H1 (cell line): ENCODE data around the gene MCC. TPM values are rescaled to one million over a fixed set of nuclear protein-coding genes. Genes with fewer than 3 reads are reported as not detected.

Source experiments
- CTCF ChIA-PET: fragments of 300-600 bp; sonication (Branson Sonifier 250); formaldehyde crosslinking; loops from one replicate; lab custom pipeline; 2021; ENCODE audit not compliant: partially characterized antibody; lab: Charles Lee
- POLR2A ChIA-PET: fragments of 300-600 bp; sonication (Branson Sonifier 250); formaldehyde crosslinking; loops from one replicate; lab custom pipeline; 2021; ENCODE audit warnings: inconsistent platforms; ENCODE audit not compliant: partially characterized antibody; lab: Charles Lee
- DNase-seq, 2 experiments: peaks; one replicate each; pipeline versions ENCODE4 v3.0.0 to v3.0.0-alpha.2; 2010 to 2022; ENCODE audit warnings: low spot score in 2 of 2, low read depth in 1 of 2, mixed read lengths in 1 of 2
- FAIRE-seq: peaks from 2 replicates; lab custom pipeline; 2011; peaks lifted over from hg19 to GRCh38; lab: Jason Lieb, UNC
- H2AFZ ChIP-seq: 2 replicates; pipeline ENCODE4 v1.8.1; 2012; ENCODE audit warnings: low read length, inconsistent platforms
- H2AK5ac ChIP-seq: 2 replicates; pipeline ENCODE4 v1.6.1; 2013; ENCODE audit warnings: low read depth, low read length
- H2BK120ac ChIP-seq: replicated peaks from 2 replicates; pipeline ENCODE3; 2013; ENCODE audit warnings: low read depth, low read length, inconsistent platforms
- H2BK12ac ChIP-seq: 2 replicates; pipeline ENCODE4 v1.6.1; 2013; ENCODE audit warnings: low read depth, low read length
- H2BK15ac ChIP-seq: 2 replicates; pipeline ENCODE4 v1.6.1; 2013; ENCODE audit warnings: low read length
- H2BK20ac ChIP-seq: 2 replicates; pipeline ENCODE4 v1.6.1; 2013; ENCODE audit warnings: low read length
- H2BK5ac ChIP-seq: 2 replicates; pipeline ENCODE4 v1.6.1; 2013; ENCODE audit warnings: low read depth, low read length
- H3K14ac ChIP-seq: 2 replicates; pipeline ENCODE4 v1.6.1; 2013; ENCODE audit warnings: inconsistent platforms; ENCODE audit not compliant: insufficient read length
- H3K18ac ChIP-seq: 2 replicates; pipeline ENCODE4 v1.6.1; 2013; ENCODE audit warnings: low read length; ENCODE audit errors: extremely low read depth
- H3K23ac ChIP-seq: 2 replicates; pipeline ENCODE4 v1.6.1; 2013; ENCODE audit warnings: inconsistent platforms; ENCODE audit not compliant: insufficient read length
- H3K23me2 ChIP-seq: 2 replicates; pipeline ENCODE4 v1.6.1; 2013; ENCODE audit warnings: low read depth, low read length
- H3K27ac ChIP-seq: 2 replicates; pipeline ENCODE4 v1.6.1; 2011; ENCODE audit warnings: low read depth, low read length, inconsistent platforms
- H3K27me3 ChIP-seq, 4 experiments: replicated peaks in 1 of 4; 1 replicate in 1 of 4; 2 replicates in 3 of 4; pipeline versions ENCODE4 v1.6.1 to v1.8.1; 2011 to 2013; ENCODE audit warnings: low read length in 3 of 4, mild to moderate bottlenecking in 3 of 4, inconsistent platforms in 2 of 4, mixed read lengths in 2 of 4, moderate library complexity in 1 of 4; ENCODE audit not compliant: control insufficient read depth in 3 of 4, insufficient read depth in 3 of 4; ENCODE audit errors: extremely low read depth in 1 of 4
- H3K36me3 ChIP-seq, 4 experiments: 2 replicates each; pipeline versions ENCODE4 v1.6.1 to v1.8.1; 2011 to 2013; ENCODE audit warnings: mild to moderate bottlenecking in 4 of 4, low read length in 3 of 4, moderate library complexity in 2 of 4, control low read depth in 1 of 4, inconsistent platforms in 1 of 4; ENCODE audit not compliant: insufficient read depth in 4 of 4, control insufficient read depth in 2 of 4
- H3K4ac ChIP-seq: replicated peaks from 2 replicates; pipeline ENCODE3; 2013; ENCODE audit warnings: low read length, low read depth, mixed read lengths, inconsistent platforms; ENCODE audit not compliant: insufficient read length
- H3K4me1 ChIP-seq, 4 experiments: replicated peaks in 1 of 4; 1 replicate in 1 of 4; 2 replicates in 3 of 4; pipeline versions ENCODE4 v1.6.1 to v1.8.1; 2011 to 2013; ENCODE audit warnings: low read length in 3 of 4, inconsistent platforms in 2 of 4, mixed read lengths in 1 of 4; ENCODE audit not compliant: insufficient read depth in 4 of 4, control insufficient read depth in 3 of 4
- H3K4me2 ChIP-seq, 2 experiments: 2 replicates each; pipeline versions ENCODE4 v1.6.1 to v1.8.1; 2011 to 2013; ENCODE audit warnings: low read depth in 2 of 2, low read length in 2 of 2, control low read depth in 1 of 2, inconsistent platforms in 1 of 2, mild to moderate bottlenecking in 1 of 2; ENCODE audit not compliant: insufficient read depth in 1 of 2
- H3K4me3 ChIP-seq, 4 experiments: fragments of 200-600, 300-600 bp in 1 of 4; sonication (generic), shearing (Covaris generic), sonication (Bioruptor Twin) in 1 of 4; 2 replicates each; pipeline versions ENCODE4 v1.5.1 to v1.8.1; 2011 to 2016; ENCODE audit warnings: low read length in 4 of 4, low read depth in 3 of 4, control low read depth in 2 of 4, inconsistent platforms in 2 of 4, mild to moderate bottlenecking in 2 of 4, mixed read lengths in 1 of 4, moderate library complexity in 1 of 4; ENCODE audit not compliant: insufficient read depth in 2 of 4; ENCODE audit errors: extremely low read depth in 1 of 4
- H3K56ac ChIP-seq: replicated peaks from 2 replicates; pipeline ENCODE3; 2013; ENCODE audit warnings: low read depth, mild to moderate bottlenecking, mixed read lengths, low read length, inconsistent platforms; ENCODE audit not compliant: insufficient read length
- H3K79me1 ChIP-seq: 2 replicates; pipeline ENCODE4 v1.6.1; 2013; ENCODE audit warnings: low read depth, low read length, control low read depth
- H3K79me2 ChIP-seq, 2 experiments: 2 replicates each; pipeline versions ENCODE4 v1.6.1 to v1.8.1; 2012 to 2013; ENCODE audit warnings: low read length in 2 of 2, mild to moderate bottlenecking in 2 of 2, inconsistent platforms in 1 of 2; ENCODE audit not compliant: insufficient read depth in 2 of 2, control insufficient read depth in 1 of 2
- H3K9ac ChIP-seq, 4 experiments: replicated peaks in 1 of 4; 1 replicate in 1 of 4; 2 replicates in 3 of 4; pipeline versions ENCODE4 v1.6.1 to v1.8.1; 2011 to 2013; ENCODE audit warnings: low read depth in 3 of 4, low read length in 3 of 4, control low read depth in 2 of 4, mild to moderate bottlenecking in 2 of 4, moderate library complexity in 2 of 4, inconsistent platforms in 1 of 4; ENCODE audit errors: extremely low read depth in 1 of 4
- H3K9me3 ChIP-seq, 2 experiments: 2 replicates each; pipeline versions ENCODE4 v1.6.1 to v1.8.1; 2012 to 2013; ENCODE audit warnings: mild to moderate bottlenecking in 2 of 2, moderate library complexity in 2 of 2, control low read depth in 1 of 2, inconsistent platforms in 1 of 2, low read depth in 1 of 2, low read length in 1 of 2, mixed read lengths in 1 of 2; ENCODE audit not compliant: insufficient read depth in 2 of 2
- H4K20me1 ChIP-seq, 2 experiments: replicated peaks in 1 of 2; 2 replicates each; pipeline versions ENCODE3 to v1.8.1; 2011 to 2013; ENCODE audit warnings: inconsistent platforms in 2 of 2, low read length in 2 of 2, mild to moderate bottlenecking in 1 of 2; ENCODE audit not compliant: insufficient read depth in 2 of 2, control insufficient read depth in 1 of 2
- H4K5ac ChIP-seq: 2 replicates; pipeline ENCODE4 v1.6.1; 2013; ENCODE audit warnings: low read length, low read depth, mixed read lengths, inconsistent platforms; ENCODE audit not compliant: insufficient read length
- H4K8ac ChIP-seq: 2 replicates; pipeline ENCODE4 v1.8.0; 2013; ENCODE audit warnings: mild to moderate bottlenecking, moderate library complexity, low read length, inconsistent platforms; ENCODE audit not compliant: insufficient read depth; ENCODE audit errors: extremely low read depth
- H4K91ac ChIP-seq: replicated peaks from 2 replicates; pipeline ENCODE3; 2013; ENCODE audit warnings: low read length, mixed read lengths, inconsistent platforms; ENCODE audit not compliant: insufficient read length
- CBX5 ChIP-seq: fragments of 300-800, 300-1000 bp; sonication (generic); IDR thresholded peaks from 2 replicates; pipeline ENCODE4 v1.7.1; 2016; ENCODE audit warnings: antibody characterized with exemption, low read length, low read depth
- HDAC2 ChIP-seq, 2 experiments: fragments of 300-600 bp in 1 of 2; sonication (generic) in 1 of 2; IDR thresholded peaks; 2 replicates each; pipeline ENCODE4 v1.6.1; 2011 to 2012; ENCODE audit warnings: low read depth in 2 of 2, low read length in 2 of 2, mild to moderate bottlenecking in 2 of 2, moderate library complexity in 2 of 2, borderline replicate concordance in 1 of 2, inconsistent platforms in 1 of 2
- JUN ChIP-seq: IDR thresholded peaks from 2 replicates; pipeline ENCODE4 v1.6.1; 2011; ENCODE audit warnings: low read depth, mild to moderate bottlenecking, improper control_type of control experiment, low read length
- KDM1A ChIP-seq: fragments of 200-600, 300-600 bp; sonication (generic); IDR thresholded peaks from 2 replicates; pipeline ENCODE4 v1.7.1; 2016; ENCODE audit warnings: mild to moderate bottlenecking, low read length, borderline replicate concordance
- POU5F1 ChIP-seq: IDR thresholded peaks from 2 replicates; pipeline ENCODE4 v1.6.1; 2011; ENCODE audit warnings: low read depth, mild to moderate bottlenecking, low read length, moderate library complexity
- RAD21 ChIP-seq, 2 experiments: IDR thresholded peaks in 1 of 2; conservative IDR thresholded peaks in 1 of 2; 2 replicates each; pipeline ENCODE4 v1.6.1; 2011; ENCODE audit warnings: low read depth in 2 of 2, low read length in 2 of 2, improper control_type of control experiment in 1 of 2, inconsistent platforms in 1 of 2, mild to moderate bottlenecking in 1 of 2, moderate library complexity in 1 of 2
- RBBP5 ChIP-seq: IDR thresholded peaks from 2 replicates; pipeline ENCODE4 v1.7.1; 2012; ENCODE audit warnings: low read depth, mild to moderate bottlenecking, inconsistent platforms, low read length, moderate library complexity, borderline replicate concordance
- RXRA ChIP-seq: IDR thresholded peaks from 2 replicates; pipeline ENCODE4 v1.6.1; 2011; ENCODE audit warnings: low read depth, mild to moderate bottlenecking, low read length, moderate library complexity; ENCODE audit not compliant: insufficient read depth
- SAP30 ChIP-seq: fragments of 300-600 bp; sonication (generic); IDR thresholded peaks from 2 replicates; pipeline ENCODE4 v1.7.1; 2012; ENCODE audit warnings: low read length, moderate library complexity, mild to moderate bottlenecking, inconsistent platforms; ENCODE audit not compliant: insufficient read depth, insufficient replicate concordance
- SIX5 ChIP-seq: IDR thresholded peaks from 2 replicates; pipeline ENCODE4 v1.6.1; 2011; ENCODE audit warnings: mild to moderate bottlenecking, low read depth, low read length
- WGBS, 2 experiments: shearing (Covaris generic) in 1 of 2; methylation state at CpG; one replicate each; pipeline versions ENCODE4 v1.1.6 to v1.1.7; 2013 to 2015; ENCODE audit warnings: low lambda C conversion rate in 2 of 2, mixed read lengths in 2 of 2, inconsistent platforms in 1 of 2, low coverage in 1 of 2, missing lambda C conversion rate in 1 of 2; ENCODE audit not compliant: insufficient replicate concordance in 2 of 2, insufficient coverage in 1 of 2, insufficient read length in 1 of 2; ENCODE audit errors: extremely low coverage in 1 of 2, missing lambda C conversion rate in 1 of 2; 5-methylcytosine and 5-hydroxymethylcytosine counted together
- polyA plus RNA-seq, 7 experiments: library from polyadenylated mRNA; depleted of rRNA in 3 of 7; stranded (reverse) in 5 of 7; unstranded in 2 of 7; fragments of >200 nt in 5 of 7; fragments of 200-250 nt in 2 of 7; gene quantifications; 1 replicate in 5 of 7; 2 replicates in 1 of 7; 4 replicates in 1 of 7; pipeline versions ENCODE4 v1.2.1 to v1.2.3, GENCODE V29; 2011 to 2013; ENCODE audit warnings: missing spikeins in 2 of 7, mixed read lengths in 2 of 7
- total RNA-seq: library from RNA; stranded (reverse); fragmentation: NEBNext Ultra II Directional; extraction: Animal tissue kit (Norgen Biotek cat#: 25700); gene quantifications from 2 replicates; pipeline ENCODE4 v1.2.1, GENCODE V29; 2021

The MCC gene
- total and polyA plus RNA-seq, 2 of the 8 experiments (the other 6 are each of a cell fraction or from before 2014, with no cell fraction given) = 2.6 to 18.3 TPM

DNA sequence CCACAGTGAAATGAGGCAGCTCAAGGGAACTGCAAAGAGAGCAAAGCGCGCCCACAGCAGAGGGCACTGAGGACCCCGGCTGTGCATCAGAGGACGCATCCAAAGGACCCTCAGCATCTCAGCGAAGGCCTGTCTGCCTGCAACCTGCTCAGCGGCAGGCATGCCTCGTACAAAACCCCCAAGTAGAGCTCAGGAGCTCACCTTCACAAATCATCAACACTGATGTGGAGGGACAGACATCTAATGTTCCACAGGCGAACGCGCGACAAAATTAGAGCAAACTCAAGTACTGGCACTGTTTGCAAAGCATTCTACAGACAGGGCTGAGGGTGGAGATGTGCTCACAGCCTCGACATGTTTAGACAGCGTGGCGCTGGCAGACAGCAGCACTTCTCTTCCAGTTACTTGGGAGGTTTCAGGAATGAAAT lies 430.7 kb downstream of the MCC start:
- Histone ChIP-seq H3K79me2 (no peaks in the 10 kb centered on the region), H4K20me1 (no peaks in the 10 kb centered on the region), H4K91ac (no peak overlapping the region), H2AFZ (no peak overlapping the region), H3K56ac (no peak overlapping the region), H3K4me2 (no peak overlapping the region), H3K4ac (no peak overlapping the region), H2BK5ac (no peak overlapping the region), H3K9ac (no peak overlapping the region), H3K23ac (no peak overlapping the region), H3K79me1 (no peaks in the 10 kb centered on the region), H2BK15ac (no peak overlapping the region), H3K27me3 (no peaks in the 10 kb centered on the region), H4K8ac (no peak overlapping the region), H4K5ac (no peak overlapping the region), H3K4me3 (no peak overlapping the region), H3K18ac (no peak overlapping the region), H3K23me2 (no peaks in the 10 kb centered on the region), H3K14ac (no peak overlapping the region), H2BK120ac (no peak overlapping the region), H2AK5ac (no peak overlapping the region), H2BK20ac (no peak overlapping the region), H3K4me1 (no peaks in the 10 kb centered on the region), H3K27ac (no peak overlapping the region), H2BK12ac (no peak overlapping the region), H3K36me3 (no peaks in the 10 kb centered on the region), H3K9me3 (no peaks in the 10 kb centered on the region)
- CTCF ChIA-PET = interaction anchor here (0.6 to 1.9 kb wide), 15 partner anchors 8 to 279 kb away, joined by 3 to 9 read pairs (median 3); no protein-coding TSS in a partner anchor
- FAIRE-seq = no peak
- POLR2A ChIA-PET = no interaction called here
- WGBS, 2 experiments = 86% methylated on average over 14 of the region's 14 CpGs; no CpG with 5 or more reads in 1 of the 2 experiments
- DNase-seq = no peak
- TF ChIP-seq SIX5 (no peak), POU5F1 (no peak), HDAC2 (IDR thresholded peaks at IDR 0.05; ENCODE audit: borderline replicate concordance in 1 of 2, low read depth in 2 of 2, low read length in 2 of 2) (no peak), RXRA (no peak), KDM1A (no peak), RAD21 (IDR thresholded peaks at IDR 0.05 in 1 of 2, conservative IDR thresholded peaks at IDR 0.05 in 1 of 2; ENCODE audit: low read depth in 2 of 2, low read length in 2 of 2) (peak; percentile 38 to 41), JUN (no peak), CBX5 (no peak), SAP30 (no peak), RBBP5 (no peak)
